GM12891 (cell line): ENCODE results near the gene C2CD4C.

ENCODE experiments used
- POLR2A ChIP-seq: IDR thresholded peaks from 2 replicates; pipeline ENCODE4 v1.6.1; 2011; ENCODE audit warnings: low read depth, low read length, control low read depth
- POLR2AphosphoS5 ChIP-seq: IDR thresholded peaks from 2 replicates; pipeline ENCODE4 v1.6.1; 2011; ENCODE audit warnings: low read depth, low read length, control low read depth
- POU2F2 ChIP-seq: IDR thresholded peaks from 2 replicates; pipeline ENCODE4 v1.6.1; 2011; ENCODE audit warnings: low read depth, mild to moderate bottlenecking, control low read depth, low read length, moderate library complexity

- no peak for TF ChIP-seq POLR2A
- no peak for TF ChIP-seq POLR2AphosphoS5
- no peak for TF ChIP-seq POU2F2
Measured at GRCh38 chr19:376111-376470, 32.9 kb downstream of the C2CD4C start.
